ENCODE results near the gene APOL4.

DNA sequence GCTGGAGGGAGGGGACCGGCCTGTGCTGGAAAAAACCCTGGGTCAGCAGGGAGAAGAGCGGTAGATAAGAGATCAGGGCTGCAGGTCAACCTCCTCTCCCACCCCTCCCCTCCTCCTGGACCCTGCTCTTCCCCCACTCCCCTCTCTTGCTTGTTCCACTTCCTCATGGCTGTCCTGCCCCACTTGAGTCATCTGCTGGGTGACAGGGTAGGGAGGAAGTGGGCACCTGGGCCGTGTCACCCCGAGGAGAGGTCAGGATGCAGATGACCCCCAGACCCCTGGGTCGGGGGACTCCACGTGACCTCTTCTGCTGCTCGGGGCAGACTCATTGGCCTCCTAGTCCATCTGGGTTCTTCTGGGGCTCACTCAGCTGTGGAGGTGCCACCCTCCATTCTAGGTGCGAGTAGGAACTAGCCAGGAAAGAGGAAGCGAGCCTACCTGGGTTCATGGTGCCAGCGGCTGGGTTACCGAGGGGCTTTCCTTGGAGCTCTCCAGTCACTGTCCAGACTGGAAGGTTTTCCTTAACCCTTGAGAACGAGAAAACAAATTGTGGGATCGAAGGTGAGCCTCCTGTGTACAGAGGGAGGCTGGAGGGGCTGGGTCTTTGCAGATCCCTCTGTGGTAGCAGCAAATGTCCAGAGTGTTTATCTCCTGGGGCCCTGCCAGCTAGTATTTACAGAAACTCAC lies 31.2 kb upstream of the APOL4 start:
- TF ChIP-seq, protein P1, sequence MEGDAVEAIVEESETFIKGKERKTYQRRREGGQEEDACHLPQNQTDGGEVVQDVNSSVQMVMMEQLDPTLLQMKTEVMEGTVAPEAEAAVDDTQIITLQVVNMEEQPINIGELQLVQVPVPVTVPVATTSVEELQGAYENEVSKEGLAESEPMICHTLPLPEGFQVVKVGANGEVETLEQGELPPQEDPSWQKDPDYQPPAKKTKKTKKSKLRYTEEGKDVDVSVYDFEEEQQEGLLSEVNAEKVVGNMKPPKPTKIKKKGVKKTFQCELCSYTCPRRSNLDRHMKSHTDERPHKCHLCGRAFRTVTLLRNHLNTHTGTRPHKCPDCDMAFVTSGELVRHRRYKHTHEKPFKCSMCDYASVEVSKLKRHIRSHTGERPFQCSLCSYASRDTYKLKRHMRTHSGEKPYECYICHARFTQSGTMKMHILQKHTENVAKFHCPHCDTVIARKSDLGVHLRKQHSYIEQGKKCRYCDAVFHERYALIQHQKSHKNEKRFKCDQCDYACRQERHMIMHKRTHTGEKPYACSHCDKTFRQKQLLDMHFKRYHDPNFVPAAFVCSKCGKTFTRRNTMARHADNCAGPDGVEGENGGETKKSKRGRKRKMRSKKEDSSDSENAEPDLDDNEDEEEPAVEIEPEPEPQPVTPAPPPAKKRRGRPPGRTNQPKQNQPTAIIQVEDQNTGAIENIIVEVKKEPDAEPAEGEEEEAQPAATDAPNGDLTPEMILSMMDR (IDR thresholded peaks at IDR 0.05): no peak
- TF ChIP-seq ZFX (IDR thresholded peaks at IDR 0.05; ENCODE audit: borderline replicate concordance): no peak

All from 22Rv1 (cell line).